Upper lobe of left lung (tissue), 4 donors: ENCODE results near the gene CLCN6.

ENCODE experiments used
- EP300 ChIP-seq, 4 donors: sonication (generic); formaldehyde crosslinking; IDR thresholded peaks; one replicate each; pipeline ENCODE4 v1.5.1; 2017; ENCODE audit warnings: antibody characterized with exemption in 4 of 4, control low read depth in 2 of 4
- POLR2A ChIP-seq, 4 donors: fragments of 450-650 bp; IDR thresholded peaks; one replicate each; pipeline ENCODE4 v1.5.1; 2016 to 2017; ENCODE audit warnings: antibody characterized with exemption in 4 of 4, mild to moderate bottlenecking in 2 of 4
- POLR2AphosphoS5 ChIP-seq, 2 donors: sonication (generic); formaldehyde crosslinking; IDR thresholded peaks; one replicate each; pipeline ENCODE4 v1.5.1; 2017; ENCODE audit warnings: antibody characterized with exemption in 2 of 2
- TF ChIP-seq, protein P1 (sequence below), 6 experiments: fragments of 450-650 bp in 4 of 6; fragments of 200-600 bp in 2 of 6; sonication (generic) in 2 of 6; IDR thresholded peaks; one replicate each; pipeline ENCODE4 v1.5.1; 2016 to 2019; ENCODE audit warnings: antibody characterized with exemption in 6 of 6

DNA sequence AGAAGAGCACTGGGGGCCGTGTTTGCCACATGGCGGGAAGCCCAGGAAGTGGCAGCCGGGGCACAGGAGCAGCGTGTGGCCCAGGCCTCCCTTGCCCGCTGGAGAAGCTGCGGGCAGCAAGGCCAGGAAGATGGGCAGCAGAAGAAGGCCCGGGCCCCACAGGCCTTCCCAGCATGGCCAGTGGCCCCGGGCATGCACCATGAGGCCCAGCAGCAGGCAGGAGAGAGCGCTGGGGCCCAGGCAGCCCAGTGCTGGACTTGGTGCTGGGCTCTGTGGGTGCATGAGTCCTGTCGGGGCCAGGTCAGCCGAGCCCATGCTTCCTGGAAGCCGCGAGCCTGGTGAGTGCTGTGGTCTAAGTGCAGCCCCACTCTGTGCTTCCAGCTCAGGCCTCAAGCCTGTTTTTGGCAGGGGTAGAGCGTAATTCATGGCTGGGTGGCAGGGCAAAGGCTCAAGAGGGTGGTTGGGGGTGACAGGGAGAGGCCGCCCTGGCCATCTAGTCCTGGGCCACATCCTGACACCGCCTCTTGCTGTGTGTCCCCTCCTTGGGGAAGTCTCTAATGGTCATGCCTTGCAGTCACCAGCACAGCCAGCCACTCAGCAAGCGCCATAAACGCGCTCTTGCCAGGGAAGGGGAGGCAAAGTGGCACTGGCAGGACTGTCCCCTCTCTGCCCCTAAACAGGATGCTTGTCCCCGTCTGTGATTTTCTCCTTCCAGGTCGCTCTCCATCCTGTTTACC lies 21.6 kb upstream of the CLCN6 start:
- TF ChIP-seq, protein P1, sequence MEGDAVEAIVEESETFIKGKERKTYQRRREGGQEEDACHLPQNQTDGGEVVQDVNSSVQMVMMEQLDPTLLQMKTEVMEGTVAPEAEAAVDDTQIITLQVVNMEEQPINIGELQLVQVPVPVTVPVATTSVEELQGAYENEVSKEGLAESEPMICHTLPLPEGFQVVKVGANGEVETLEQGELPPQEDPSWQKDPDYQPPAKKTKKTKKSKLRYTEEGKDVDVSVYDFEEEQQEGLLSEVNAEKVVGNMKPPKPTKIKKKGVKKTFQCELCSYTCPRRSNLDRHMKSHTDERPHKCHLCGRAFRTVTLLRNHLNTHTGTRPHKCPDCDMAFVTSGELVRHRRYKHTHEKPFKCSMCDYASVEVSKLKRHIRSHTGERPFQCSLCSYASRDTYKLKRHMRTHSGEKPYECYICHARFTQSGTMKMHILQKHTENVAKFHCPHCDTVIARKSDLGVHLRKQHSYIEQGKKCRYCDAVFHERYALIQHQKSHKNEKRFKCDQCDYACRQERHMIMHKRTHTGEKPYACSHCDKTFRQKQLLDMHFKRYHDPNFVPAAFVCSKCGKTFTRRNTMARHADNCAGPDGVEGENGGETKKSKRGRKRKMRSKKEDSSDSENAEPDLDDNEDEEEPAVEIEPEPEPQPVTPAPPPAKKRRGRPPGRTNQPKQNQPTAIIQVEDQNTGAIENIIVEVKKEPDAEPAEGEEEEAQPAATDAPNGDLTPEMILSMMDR (IDR thresholded peaks at IDR 0.05), result no peak
- TF ChIP-seq POLR2AphosphoS5 (IDR thresholded peaks at IDR 0.05), result no peak
- TF ChIP-seq POLR2A (IDR thresholded peaks at IDR 0.05), result no peak
- TF ChIP-seq EP300 (IDR thresholded peaks at IDR 0.05), result no peak
